Spleen (tissue), 11 donors: ENCODE data around the gene CISH. TPM values are rescaled to one million over a fixed set of nuclear protein-coding genes. Genes with fewer than 3 reads are reported as not detected.

Experiments
- DNase-seq: peaks from one replicate; pipeline ENCODE4 v3.0.0-alpha.2; 2020
- H3K27ac ChIP-seq, 8 donors: fragments of 200-600 bp; sonication (generic) in 7 of 8; 1 replicate in 4 of 8; 2 replicates in 4 of 8; pipeline versions ENCODE4 v1.5.0 to v1.8.0; 2016 to 2021; ENCODE audit warnings: inconsistent platforms in 4 of 8, mild to moderate bottlenecking in 4 of 8, moderate library complexity in 1 of 8
- H3K27me3 ChIP-seq, 7 donors: fragments of 200-600 bp; sonication (generic) in 6 of 7; replicated peaks in 1 of 7; 1 replicate in 4 of 7; 2 replicates in 3 of 7; pipeline versions ENCODE4 v1.5.0 to v1.8.0; 2016 to 2021; ENCODE audit warnings: inconsistent platforms in 3 of 7, mild to moderate bottlenecking in 1 of 7
- H3K36me3 ChIP-seq, 6 donors: fragments of 200-600 bp; sonication (generic) in 5 of 6; 1 replicate in 4 of 6; 2 replicates in 2 of 6; pipeline versions ENCODE4 v1.5.0 to v1.8.0; 2016 to 2021; ENCODE audit warnings: inconsistent platforms in 2 of 6
- H3K4me1 ChIP-seq, 6 donors: fragments of 200-600 bp; sonication (generic) in 5 of 6; 1 replicate in 3 of 6; 2 replicates in 3 of 6; pipeline versions ENCODE4 v1.5.0 to v1.8.0; 2016 to 2021; ENCODE audit warnings: inconsistent platforms in 3 of 6
- H3K4me3 ChIP-seq, 8 donors: fragments of 200-600 bp; sonication (generic) in 7 of 8; 1 replicate in 4 of 8; 2 replicates in 4 of 8; pipeline versions ENCODE4 v1.5.0 to v1.8.0; 2016 to 2021; ENCODE audit warnings: inconsistent platforms in 4 of 8, mild to moderate bottlenecking in 4 of 8, moderate library complexity in 2 of 8
- H3K9me3 ChIP-seq, 8 donors: fragments of 200-600 bp; sonication (generic) in 7 of 8; 1 replicate in 4 of 8; 2 replicates in 4 of 8; pipeline versions ENCODE4 v1.5.0 to v1.8.0; 2016 to 2021; ENCODE audit warnings: inconsistent platforms in 4 of 8
- POLR2A ChIP-seq, 3 donors: fragments of 450-650 bp; IDR thresholded peaks; one replicate each; pipeline ENCODE4 v1.5.1; 2017; ENCODE audit warnings: antibody characterized with exemption in 3 of 3, mild to moderate bottlenecking in 1 of 3
- POLR2AphosphoS5 ChIP-seq, 3 donors: sonication (generic); formaldehyde crosslinking; IDR thresholded peaks; one replicate each; pipeline ENCODE4 v1.5.1; 2017; ENCODE audit warnings: antibody characterized with exemption in 3 of 3
- WGBS, 5 donors: extraction: QIAGEN DNeasy Blood & Tissue Kit in 3 of 5; methylation state at CpG; one replicate each; pipeline versions ENCODE4 v1.1.5 to v1.1.7; 2013 to 2018; 5-methylcytosine and 5-hydroxymethylcytosine counted together
- intact Hi-C: fragments of 100-400 bp; cut with DNase I; formaldehyde crosslinking; loops from one replicate; pipeline ENCODE4 v1.15.0; 2023; ENCODE audit warnings: low total_unique reads
- polyA plus RNA-seq, 3 donors: library from polyadenylated mRNA; stranded (reverse); fragments of 200-250 nt; gene quantifications; one replicate each; pipeline ENCODE4 v1.2.1, GENCODE V29; 2013
- total RNA-seq, 7 donors: library from RNA; depleted of rRNA in 3 of 7; stranded (reverse); fragments of >200 nt in 3 of 7; fragmentation: NEBNext Ultra II Directional in 4 of 7; extraction: Animal tissue kit (Norgen Biotek cat#: 25700) in 4 of 7; gene quantifications; one replicate each; pipeline versions ENCODE4 v1.1.0 to v1.2.1, GENCODE V29; 2016 to 2021
- TF ChIP-seq, protein P1 (sequence below), 11 experiments: fragments of 200-600 bp in 7 of 11; fragments of 450-650 bp in 4 of 11; sonication (generic) in 4 of 11; IDR thresholded peaks in 8 of 11; conservative IDR thresholded peaks in 3 of 11; 1 replicate in 7 of 11; 2 replicates in 4 of 11; pipeline versions ENCODE4 v1.4.0 to v1.8.0; 2016 to 2021; ENCODE audit warnings: antibody characterized with exemption in 11 of 11, inconsistent platforms in 4 of 11, mild to moderate bottlenecking in 1 of 11
- donor health status: healthy with polysubstance abuse.
- donor health status: DM: no; HTN: no; CAD: no; lungs with moderate emphysema.
- donor health status: DM: no; HTN: no; CAD: no.
- donor health status: Bipolar disorder and iron deficiency.
- donor health status: healthy.
- donor health status: DM: no; HTN: no; CAD: no.
- donor health status: DM: yes; HTN: yes; CAD: no.

Gene CISH
- total and polyA plus RNA-seq, 10 donors, result 2.9 to 23.6 (median 11.0) TPM

DNA sequence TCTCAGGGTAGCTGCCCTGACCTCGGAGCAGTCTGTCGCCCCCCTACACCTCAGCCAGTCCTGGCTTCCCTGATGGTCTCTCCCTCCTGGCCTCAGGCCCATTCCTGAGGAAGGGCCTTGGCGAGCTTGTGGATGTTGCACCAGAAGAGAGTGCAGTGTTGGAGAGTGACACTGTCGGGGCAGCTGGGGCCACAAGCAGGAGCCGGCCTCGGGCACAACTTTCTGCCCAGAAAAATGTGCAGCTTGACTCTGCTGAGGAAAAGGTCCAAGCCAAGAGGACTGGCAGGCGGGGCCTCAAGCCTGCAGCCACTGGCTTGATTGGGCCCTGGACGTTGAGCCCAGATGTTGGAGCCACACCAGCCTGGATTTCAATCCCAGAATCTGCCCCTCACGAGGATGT is 29.5 kb downstream of the CISH start:
- Histone ChIP-seq H3K36me3 (peaks cover 0 to 71% (median 27%) of the 10 kb centered on the region in 6 donors), H3K9me3 (no peaks in the 10 kb centered on the region), H3K27me3 (no peaks in the 10 kb centered on the region), H3K27ac (no peak overlapping the region), H3K4me3 (no peak overlapping the region), H3K4me1 (peaks cover 0 to 15% (median 0%) of the 10 kb centered on the region in 6 donors)
- 70 to 83% (median 79%) methylated on average over 7 to 9 of the region's 9 CpGs for WGBS, 5 donors
- DNase-seq, result no peak
- TF ChIP-seq POLR2A (IDR thresholded peaks at IDR 0.05), result no peak
- no peak for TF ChIP-seq POLR2AphosphoS5 (IDR thresholded peaks at IDR 0.05)
- TF ChIP-seq, protein P1, sequence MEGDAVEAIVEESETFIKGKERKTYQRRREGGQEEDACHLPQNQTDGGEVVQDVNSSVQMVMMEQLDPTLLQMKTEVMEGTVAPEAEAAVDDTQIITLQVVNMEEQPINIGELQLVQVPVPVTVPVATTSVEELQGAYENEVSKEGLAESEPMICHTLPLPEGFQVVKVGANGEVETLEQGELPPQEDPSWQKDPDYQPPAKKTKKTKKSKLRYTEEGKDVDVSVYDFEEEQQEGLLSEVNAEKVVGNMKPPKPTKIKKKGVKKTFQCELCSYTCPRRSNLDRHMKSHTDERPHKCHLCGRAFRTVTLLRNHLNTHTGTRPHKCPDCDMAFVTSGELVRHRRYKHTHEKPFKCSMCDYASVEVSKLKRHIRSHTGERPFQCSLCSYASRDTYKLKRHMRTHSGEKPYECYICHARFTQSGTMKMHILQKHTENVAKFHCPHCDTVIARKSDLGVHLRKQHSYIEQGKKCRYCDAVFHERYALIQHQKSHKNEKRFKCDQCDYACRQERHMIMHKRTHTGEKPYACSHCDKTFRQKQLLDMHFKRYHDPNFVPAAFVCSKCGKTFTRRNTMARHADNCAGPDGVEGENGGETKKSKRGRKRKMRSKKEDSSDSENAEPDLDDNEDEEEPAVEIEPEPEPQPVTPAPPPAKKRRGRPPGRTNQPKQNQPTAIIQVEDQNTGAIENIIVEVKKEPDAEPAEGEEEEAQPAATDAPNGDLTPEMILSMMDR (IDR thresholded peaks at IDR 0.05 in 8 of 11, conservative IDR thresholded peaks at IDR 0.05 in 3 of 11), result no peak
- intact Hi-C loops, result no loop called here

DNA sequence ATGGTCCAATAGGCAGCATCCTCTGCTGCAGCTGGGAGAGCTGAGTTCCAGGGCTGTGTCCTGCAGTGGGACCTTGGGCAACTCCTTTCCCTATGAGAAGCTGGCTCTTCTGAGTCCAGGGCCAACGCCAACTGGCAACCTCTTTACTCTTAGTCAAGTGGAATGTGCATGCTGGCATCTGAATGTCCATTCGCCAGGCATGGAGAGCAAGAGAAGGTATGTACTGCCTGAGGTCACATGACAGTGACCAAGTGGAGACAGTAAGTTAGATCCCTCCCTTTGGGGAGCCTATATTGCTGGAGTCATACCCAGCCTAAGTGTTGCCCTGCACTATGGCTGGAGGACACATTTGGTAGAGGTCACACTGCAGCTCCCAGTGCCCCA is 30.1 kb downstream of the CISH start:
- peak overlapping the region in 1 of 8 donors; percentile 19 for H3K27ac ChIP-seq
- intact Hi-C loops, result no loop called here

DNA sequence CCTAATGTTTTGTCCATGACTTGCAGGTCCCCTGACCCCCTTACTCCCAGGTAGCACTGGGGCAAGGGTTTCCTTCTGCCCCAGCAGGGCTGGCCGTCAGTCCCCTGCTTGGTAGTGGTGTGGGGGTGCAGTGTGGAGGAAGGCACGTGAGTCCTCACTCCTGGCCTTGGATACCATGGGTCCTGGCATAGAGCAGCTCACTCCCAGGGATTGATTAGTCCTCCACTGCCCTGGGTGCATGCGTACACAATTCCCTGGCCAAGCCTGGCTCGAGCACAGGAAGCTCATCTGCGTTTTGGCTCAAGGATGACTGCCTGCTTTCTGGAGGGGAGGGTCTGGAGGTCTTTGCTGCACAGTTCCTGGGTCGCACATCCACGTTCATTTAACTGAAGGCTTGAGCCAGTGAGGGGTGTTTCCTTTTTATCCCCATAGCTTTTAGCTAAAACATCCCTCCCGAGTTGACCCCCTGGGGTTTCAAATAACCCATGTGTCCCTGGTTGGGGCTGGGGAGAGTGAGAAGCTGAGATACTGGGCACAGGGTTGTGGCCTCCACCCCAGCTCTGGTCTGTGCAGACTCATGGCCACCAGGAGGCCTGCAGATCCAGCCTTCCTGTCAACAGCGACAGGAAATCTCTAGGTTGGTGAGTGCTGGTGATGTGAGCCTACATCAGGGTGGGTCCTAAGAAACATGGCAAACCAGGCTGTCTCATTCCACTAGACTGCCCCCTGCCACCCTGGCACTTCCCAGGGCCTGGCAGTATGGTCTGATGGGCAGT is 30.7 kb downstream of the CISH start:
- Histone ChIP-seq H3K4me3 (no peak overlapping the region), H3K9me3 (no peaks in the 10 kb centered on the region), H3K36me3 (peaks cover 0 to 83% (median 33%) of the 10 kb centered on the region in 6 donors), H3K27me3 (no peaks in the 10 kb centered on the region), H3K27ac (peak overlapping the region in 1 of 8 donors; percentile 19), H3K4me1 (peaks cover 0 to 20% (median under 1%) of the 10 kb centered on the region in 6 donors)
- 78 to 85% (median 78%) methylated on average over 9 of the region's 9 CpGs for WGBS, 5 donors
- TF ChIP-seq POLR2AphosphoS5 (IDR thresholded peaks at IDR 0.05), result no peak
- TF ChIP-seq, protein P1 (IDR thresholded peaks at IDR 0.05 in 8 of 11, conservative IDR thresholded peaks at IDR 0.05 in 3 of 11), result peak in 4 of 11 experiments; percentile 7 to 31 (median 10)
- TF ChIP-seq POLR2A (IDR thresholded peaks at IDR 0.05), result no peak
- intact Hi-C loops, result no loop called here
- no peak for DNase-seq

More for the DNA sequence above, 30.1 kb downstream of the CISH start:
- H3K4me3 ChIP-seq, result no peak overlapping the region
- peaks cover 0 to 15% (median 0%) of the 10 kb centered on the region in 6 donors for H3K4me1 ChIP-seq
- TF ChIP-seq POLR2A (IDR thresholded peaks at IDR 0.05) (no peak), POLR2AphosphoS5 (IDR thresholded peaks at IDR 0.05) (no peak)
- TF ChIP-seq, protein P1 (IDR thresholded peaks at IDR 0.05 in 8 of 11, conservative IDR thresholded peaks at IDR 0.05 in 3 of 11), result no peak
- no peak for DNase-seq
- H3K36me3 ChIP-seq, result peaks cover 0 to 77% (median 32%) of the 10 kb centered on the region in 6 donors
- H3K27me3 ChIP-seq, result no peaks in the 10 kb centered on the region
- 83 to 100% (median 92%) methylated on average over 2 of the region's 2 CpGs for WGBS, 5 donors
- no peaks in the 10 kb centered on the region for H3K9me3 ChIP-seq

DNA sequence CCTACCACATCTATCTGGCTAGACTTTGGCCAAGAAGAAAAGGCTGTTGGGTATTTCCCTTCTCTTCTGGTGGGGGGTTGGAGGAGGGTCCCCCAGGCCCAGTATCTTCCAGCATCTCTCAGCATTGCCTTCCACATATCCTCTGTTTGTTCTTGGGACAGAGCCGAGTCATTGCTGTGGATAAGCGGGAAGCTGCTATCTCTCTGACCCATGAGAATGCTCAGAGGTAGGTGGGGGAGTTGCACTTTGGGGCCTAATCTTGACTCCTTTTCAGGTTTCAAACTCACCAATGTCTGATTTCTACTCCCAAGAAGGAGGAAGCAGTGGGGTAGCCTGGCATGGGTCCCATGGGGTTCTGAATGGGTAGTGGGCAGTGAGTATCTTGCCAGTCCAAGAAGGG is 34.2 kb downstream of the CISH start:
- 93 to 100% (median 96%) methylated on average over 2 of the region's 2 CpGs for WGBS, 5 donors
- peaks cover 0 to 96% (median 31%) of the 10 kb centered on the region in 6 donors for H3K36me3 ChIP-seq
- H3K4me3 ChIP-seq, result no peak overlapping the region
- TF ChIP-seq, protein P1 (IDR thresholded peaks at IDR 0.05 in 8 of 11, conservative IDR thresholded peaks at IDR 0.05 in 3 of 11), result no peak
- TF ChIP-seq POLR2A (IDR thresholded peaks at IDR 0.05), result no peak
- TF ChIP-seq POLR2AphosphoS5 (IDR thresholded peaks at IDR 0.05), result no peak
- intact Hi-C loops, result no loop called here
- H3K9me3 ChIP-seq, result no peaks in the 10 kb centered on the region
- H3K4me1 ChIP-seq, result peaks cover 1 to 55% (median 27%) of the 10 kb centered on the region in 6 donors
- H3K27ac ChIP-seq, result peak overlapping the region in 2 of 8 donors; percentile 7 to 65
- DNase-seq, result no peak
- no peaks in the 10 kb centered on the region for H3K27me3 ChIP-seq
